GM18858 (cell line): Measurements from ENCODE around the gene RPL4.

Experiments used
- ATAC-seq: cut with Tn5 transposase; IDR thresholded peaks from one replicate; pipeline ENCODE4 v1.9.1; 2021; ENCODE audit not compliant: unreplicated experiment

Gene RPL4

GRCh38 chr15:66459818-66460615 lies 44.6 kb downstream of the RPL4 start:
- no peak for ATAC-seq

GRCh38 chr15:66456211-66456610 lies 48.4 kb downstream of the RPL4 start:
- no peak for ATAC-seq

- no peak for ATAC-seq
These were observed 50.5 kb downstream of the RPL4 start for GRCh38 chr15:66454143-66454542.

GRCh38 chr15:66452971-66453580 lies 51.6 kb downstream of the RPL4 start:
- ATAC-seq: no peak

GRCh38 chr15:66452420-66452819 lies 52.2 kb downstream of the RPL4 start:
- ATAC-seq: no peak
